Ovary (tissue), 3 donors: ENCODE results near the gene TSPEAR.

Experiments used
- CTCF ChIP-seq, 3 donors: fragments of 450-650 bp in 2 of 3; fragments of 200-600 bp in 1 of 3; IDR thresholded peaks; one replicate each; pipeline versions ENCODE4 v1.5.1 to v1.8.0; 2016 to 2022; ENCODE audit warnings: antibody characterized with exemption in 3 of 3, mild to moderate bottlenecking in 1 of 3
- POLR2A ChIP-seq: fragments of 450-650 bp; IDR thresholded peaks from one replicate; pipeline ENCODE4 v1.6.1; 2017; ENCODE audit warnings: antibody characterized with exemption, mild to moderate bottlenecking, moderate library complexity
- donor health status: DM: no; HTN: no; CAD: no.

- TF ChIP-seq CTCF (IDR thresholded peaks at IDR 0.05) (no peak), POLR2A (no peak)
These were observed 139.3 kb downstream of the TSPEAR start for GRCh38 chr21:44571844-44572782.
